WTC11 (cell line): ENCODE measurements around the gene IGSF9.

ENCODE experiments used
- AFF4 ChIP-seq: sonication (generic); formaldehyde crosslinking; IDR thresholded peaks from 2 replicates; pipeline ENCODE4 v1.8.1; 2023; ENCODE audit warnings: mild to moderate bottlenecking, missing genetic modification reagents, borderline replicate concordance
- CREM ChIP-seq: sonication (generic); formaldehyde crosslinking; IDR thresholded peaks from 2 replicates; pipeline ENCODE4 v1.8.1; 2022; ENCODE audit warnings: mild to moderate bottlenecking, missing genetic modification reagents, moderate library complexity
- ETV6 ChIP-seq: sonication (generic); formaldehyde crosslinking; IDR thresholded peaks from 2 replicates; pipeline ENCODE4 v1.8.1; 2022; ENCODE audit warnings: mild to moderate bottlenecking, missing genetic modification reagents
- FOXJ3 ChIP-seq: sonication (generic); formaldehyde crosslinking; IDR thresholded peaks from 2 replicates; pipeline ENCODE4 v1.9.0; 2021; ENCODE audit warnings: missing genetic modification reagents, mild to moderate bottlenecking, borderline replicate concordance
- HMGXB4 ChIP-seq: sonication (generic); formaldehyde crosslinking; IDR thresholded peaks from 2 replicates; pipeline ENCODE4 v1.8.1; 2023; ENCODE audit warnings: mild to moderate bottlenecking, moderate library complexity, missing genetic modification reagents
- MAX ChIP-seq: sonication (generic); formaldehyde crosslinking; IDR thresholded peaks from 2 replicates; pipeline ENCODE4 v1.8.0; 2022; ENCODE audit warnings: mild to moderate bottlenecking, missing genetic modification reagents
- SMAD4 ChIP-seq: sonication (generic); formaldehyde crosslinking; IDR thresholded peaks from 2 replicates; pipeline ENCODE4 v1.8.0; 2022; ENCODE audit warnings: mild to moderate bottlenecking, missing genetic modification reagents
- SP1 ChIP-seq: sonication (generic); formaldehyde crosslinking; conservative IDR thresholded peaks from 2 replicates; pipeline ENCODE4 v1.8.1; 2022; ENCODE audit warnings: missing genetic modification reagents
- ZNF121 ChIP-seq: sonication (generic); formaldehyde crosslinking; IDR thresholded peaks from 2 replicates; pipeline ENCODE4 v1.8.0; 2023; ENCODE audit warnings: missing genetic modification reagents
- ZNF512 ChIP-seq: sonication (generic); formaldehyde crosslinking; IDR thresholded peaks from 2 replicates; pipeline ENCODE4 v1.8.1; 2022; ENCODE audit warnings: missing genetic modification reagents, borderline replicate concordance
- TF ChIP-seq, protein P1 (sequence below): fragments of 200-600 bp; IDR thresholded peaks from 2 replicates; pipeline ENCODE4 v1.8.0; 2022; ENCODE audit warnings: antibody characterized with exemption
- TF ChIP-seq, protein P2 (sequence below): sonication (generic); formaldehyde crosslinking; IDR thresholded peaks from 2 replicates; pipeline ENCODE4 v1.8.0; 2023; ENCODE audit warnings: mild to moderate bottlenecking, missing genetic modification reagents
- TF ChIP-seq, protein P3 (sequence below): sonication (generic); formaldehyde crosslinking; IDR thresholded peaks from 2 replicates; pipeline ENCODE4 v1.8.0; 2022; ENCODE audit warnings: missing genetic modification reagents

DNA sequence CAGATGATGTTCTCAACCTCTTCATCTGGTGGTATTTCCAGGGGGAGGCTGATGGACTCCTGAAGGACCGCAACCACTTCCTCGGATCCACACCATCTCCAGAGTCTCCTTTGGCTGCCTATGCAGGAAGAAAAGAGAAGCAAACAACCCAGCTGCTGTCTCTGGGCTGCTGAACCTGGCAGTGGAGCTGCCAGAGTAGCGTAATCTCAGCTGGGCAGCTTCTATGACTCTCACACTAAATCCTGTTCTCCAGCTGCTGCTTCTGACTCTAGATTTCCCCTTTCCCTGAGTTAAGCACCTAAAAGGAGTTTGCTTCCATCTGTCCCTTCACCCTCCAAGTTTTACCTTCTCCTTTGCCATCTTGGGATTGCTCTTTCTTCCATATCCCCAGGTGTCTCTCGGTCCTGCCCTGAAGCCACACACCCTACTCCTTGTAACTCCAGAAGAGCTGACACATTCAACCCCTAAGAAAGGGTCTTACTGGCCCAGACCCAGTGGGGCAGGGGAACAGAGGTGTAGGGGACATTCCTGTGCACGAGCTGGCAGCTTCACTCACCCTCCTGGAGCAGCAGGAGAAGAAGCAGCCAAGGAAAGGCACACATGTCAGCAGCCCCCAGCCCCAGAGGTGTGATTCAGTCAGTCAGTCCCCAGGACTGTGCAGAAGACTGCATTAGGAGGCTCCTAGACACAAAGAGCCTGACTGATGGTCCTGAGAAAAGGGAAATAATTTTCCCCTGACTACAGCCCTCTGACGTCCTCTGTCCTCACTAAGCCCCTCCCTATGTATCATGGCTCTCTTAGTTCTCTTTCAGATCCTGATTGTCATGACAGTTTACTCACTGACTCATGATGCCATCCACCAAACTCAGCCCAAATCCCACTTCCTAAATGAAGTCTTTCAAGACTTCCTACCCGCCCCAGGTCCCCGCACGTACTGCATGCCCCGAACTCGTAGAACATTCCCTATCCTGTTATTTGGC is 8.4 kb upstream of the IGSF9 start, which contains the start of gene SLAMF9:
- TF ChIP-seq ZNF121 (CRISPR knock-in tag) (no peak), SMAD4 (CRISPR knock-in tag) (no peak), MAX (CRISPR knock-in tag) (no peak), HMGXB4 (no peak), ETV6 (no peak), SP1 (CRISPR knock-in tag) (no peak), FOXJ3 (CRISPR knock-in tag) (no peak), CREM (no peak), ZNF512 (CRISPR knock-in tag) (no peak), AFF4 (CRISPR knock-in tag) (no peak)
- TF ChIP-seq, protein P1, sequence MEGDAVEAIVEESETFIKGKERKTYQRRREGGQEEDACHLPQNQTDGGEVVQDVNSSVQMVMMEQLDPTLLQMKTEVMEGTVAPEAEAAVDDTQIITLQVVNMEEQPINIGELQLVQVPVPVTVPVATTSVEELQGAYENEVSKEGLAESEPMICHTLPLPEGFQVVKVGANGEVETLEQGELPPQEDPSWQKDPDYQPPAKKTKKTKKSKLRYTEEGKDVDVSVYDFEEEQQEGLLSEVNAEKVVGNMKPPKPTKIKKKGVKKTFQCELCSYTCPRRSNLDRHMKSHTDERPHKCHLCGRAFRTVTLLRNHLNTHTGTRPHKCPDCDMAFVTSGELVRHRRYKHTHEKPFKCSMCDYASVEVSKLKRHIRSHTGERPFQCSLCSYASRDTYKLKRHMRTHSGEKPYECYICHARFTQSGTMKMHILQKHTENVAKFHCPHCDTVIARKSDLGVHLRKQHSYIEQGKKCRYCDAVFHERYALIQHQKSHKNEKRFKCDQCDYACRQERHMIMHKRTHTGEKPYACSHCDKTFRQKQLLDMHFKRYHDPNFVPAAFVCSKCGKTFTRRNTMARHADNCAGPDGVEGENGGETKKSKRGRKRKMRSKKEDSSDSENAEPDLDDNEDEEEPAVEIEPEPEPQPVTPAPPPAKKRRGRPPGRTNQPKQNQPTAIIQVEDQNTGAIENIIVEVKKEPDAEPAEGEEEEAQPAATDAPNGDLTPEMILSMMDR = no peak
- TF ChIP-seq, protein P2, sequence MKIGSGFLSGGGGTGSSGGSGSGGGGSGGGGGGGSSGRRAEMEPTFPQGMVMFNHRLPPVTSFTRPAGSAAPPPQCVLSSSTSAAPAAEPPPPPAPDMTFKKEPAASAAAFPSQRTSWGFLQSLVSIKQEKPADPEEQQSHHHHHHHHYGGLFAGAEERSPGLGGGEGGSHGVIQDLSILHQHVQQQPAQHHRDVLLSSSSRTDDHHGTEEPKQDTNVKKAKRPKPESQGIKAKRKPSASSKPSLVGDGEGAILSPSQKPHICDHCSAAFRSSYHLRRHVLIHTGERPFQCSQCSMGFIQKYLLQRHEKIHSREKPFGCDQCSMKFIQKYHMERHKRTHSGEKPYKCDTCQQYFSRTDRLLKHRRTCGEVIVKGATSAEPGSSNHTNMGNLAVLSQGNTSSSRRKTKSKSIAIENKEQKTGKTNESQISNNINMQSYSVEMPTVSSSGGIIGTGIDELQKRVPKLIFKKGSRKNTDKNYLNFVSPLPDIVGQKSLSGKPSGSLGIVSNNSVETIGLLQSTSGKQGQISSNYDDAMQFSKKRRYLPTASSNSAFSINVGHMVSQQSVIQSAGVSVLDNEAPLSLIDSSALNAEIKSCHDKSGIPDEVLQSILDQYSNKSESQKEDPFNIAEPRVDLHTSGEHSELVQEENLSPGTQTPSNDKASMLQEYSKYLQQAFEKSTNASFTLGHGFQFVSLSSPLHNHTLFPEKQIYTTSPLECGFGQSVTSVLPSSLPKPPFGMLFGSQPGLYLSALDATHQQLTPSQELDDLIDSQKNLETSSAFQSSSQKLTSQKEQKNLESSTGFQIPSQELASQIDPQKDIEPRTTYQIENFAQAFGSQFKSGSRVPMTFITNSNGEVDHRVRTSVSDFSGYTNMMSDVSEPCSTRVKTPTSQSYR (CRISPR knock-in tag) = no peak
- TF ChIP-seq, protein P3, sequence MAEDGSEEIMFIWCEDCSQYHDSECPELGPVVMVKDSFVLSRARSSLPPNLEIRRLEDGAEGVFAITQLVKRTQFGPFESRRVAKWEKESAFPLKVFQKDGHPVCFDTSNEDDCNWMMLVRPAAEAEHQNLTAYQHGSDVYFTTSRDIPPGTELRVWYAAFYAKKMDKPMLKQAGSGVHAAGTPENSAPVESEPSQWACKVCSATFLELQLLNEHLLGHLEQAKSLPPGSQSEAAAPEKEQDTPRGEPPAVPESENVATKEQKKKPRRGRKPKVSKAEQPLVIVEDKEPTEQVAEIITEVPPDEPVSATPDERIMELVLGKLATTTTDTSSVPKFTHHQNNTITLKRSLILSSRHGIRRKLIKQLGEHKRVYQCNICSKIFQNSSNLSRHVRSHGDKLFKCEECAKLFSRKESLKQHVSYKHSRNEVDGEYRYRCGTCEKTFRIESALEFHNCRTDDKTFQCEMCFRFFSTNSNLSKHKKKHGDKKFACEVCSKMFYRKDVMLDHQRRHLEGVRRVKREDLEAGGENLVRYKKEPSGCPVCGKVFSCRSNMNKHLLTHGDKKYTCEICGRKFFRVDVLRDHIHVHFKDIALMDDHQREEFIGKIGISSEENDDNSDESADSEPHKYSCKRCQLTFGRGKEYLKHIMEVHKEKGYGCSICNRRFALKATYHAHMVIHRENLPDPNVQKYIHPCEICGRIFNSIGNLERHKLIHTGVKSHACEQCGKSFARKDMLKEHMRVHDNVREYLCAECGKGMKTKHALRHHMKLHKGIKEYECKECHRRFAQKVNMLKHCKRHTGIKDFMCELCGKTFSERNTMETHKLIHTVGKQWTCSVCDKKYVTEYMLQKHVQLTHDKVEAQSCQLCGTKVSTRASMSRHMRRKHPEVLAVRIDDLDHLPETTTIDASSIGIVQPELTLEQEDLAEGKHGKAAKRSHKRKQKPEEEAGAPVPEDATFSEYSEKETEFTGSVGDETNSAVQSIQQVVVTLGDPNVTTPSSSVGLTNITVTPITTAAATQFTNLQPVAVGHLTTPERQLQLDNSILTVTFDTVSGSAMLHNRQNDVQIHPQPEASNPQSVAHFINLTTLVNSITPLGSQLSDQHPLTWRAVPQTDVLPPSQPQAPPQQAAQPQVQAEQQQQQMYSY (CRISPR knock-in tag) = no peak
